GM23338 (cell line): ENCODE measurements around the gene C1QTNF5. TPM values are rescaled to one million over a fixed set of nuclear protein-coding genes. Genes with fewer than 3 reads are reported as not detected.

Source experiments
- ATAC-seq: fragments of 200-7000 bp; cut with Tn5 transposase; 3 replicates; pipeline ENCODE4 v1.9.1; 2020
- DNase-seq: peaks from one replicate; pipeline ENCODE4 v3.0.0-alpha.2; 2015; ENCODE audit warnings: low spot score
- H2AFZ ChIP-seq: fragments of 200-600 bp; sonication (generic); 2 replicates; pipeline ENCODE4 v1.8.0; 2016; ENCODE audit warnings: antibody characterized with exemption, mild to moderate bottlenecking, moderate library complexity
- H3F3A ChIP-seq: fragments of 200-600 bp; sonication (generic); replicated peaks from 2 replicates; pipeline ENCODE4 v1.8.0; 2017; ENCODE audit warnings: antibody characterized with exemption, mixed run types, low read depth
- H3K27ac ChIP-seq: fragments of 200-600 bp; sonication (generic); 2 replicates; pipeline ENCODE4 v1.6.1; 2016; ENCODE audit warnings: low read depth
- H3K27me3 ChIP-seq: fragments of 200-600 bp; sonication (generic); 2 replicates; pipeline ENCODE4 v1.8.0; 2016; ENCODE audit warnings: mild to moderate bottlenecking, mixed run types, moderate library complexity; ENCODE audit not compliant: insufficient read depth
- H3K36me3 ChIP-seq: fragments of 200-600 bp; sonication (generic); 2 replicates; pipeline ENCODE4 v1.8.0; 2016; ENCODE audit warnings: mild to moderate bottlenecking; ENCODE audit not compliant: insufficient read depth
- H3K4me1 ChIP-seq: fragments of 200-600 bp; sonication (generic); 2 replicates; pipeline ENCODE4 v1.8.0; 2016; ENCODE audit warnings: mild to moderate bottlenecking, moderate library complexity; ENCODE audit not compliant: insufficient read depth
- H3K4me2 ChIP-seq: fragments of 200-600 bp; sonication (generic); 2 replicates; pipeline ENCODE4 v1.7.1; 2017; ENCODE audit warnings: mixed run types
- H3K4me3 ChIP-seq: fragments of 200-600 bp; sonication (generic); 2 replicates; pipeline ENCODE4 v1.6.1; 2016; ENCODE audit warnings: mixed run types
- H3K79me2 ChIP-seq: fragments of 200-600 bp; sonication (generic); replicated peaks from 2 replicates; pipeline ENCODE4 v1.8.0; 2017; ENCODE audit warnings: mild to moderate bottlenecking; ENCODE audit not compliant: insufficient read depth
- H3K9me2 ChIP-seq: fragments of 200-600 bp; sonication (generic); 2 replicates; pipeline ENCODE4 v1.8.0; 2017; ENCODE audit not compliant: insufficient read depth
- H4K20me1 ChIP-seq: fragments of 200-600 bp; sonication (generic); replicated peaks from 2 replicates; pipeline ENCODE4 v1.8.0; 2017; ENCODE audit warnings: mild to moderate bottlenecking; ENCODE audit not compliant: insufficient read depth
- H3K27ac Mint-ChIP-seq: 2 replicates; pipeline ENCODE4 v1.8.0; 2020; ENCODE audit warnings: inconsistent platforms, mild to moderate bottlenecking, moderate library complexity, mixed read lengths
- H3K27me3 Mint-ChIP-seq: 3 replicates; pipeline ENCODE4 v1.8.0; 2022; ENCODE audit warnings: low read depth, mild to moderate bottlenecking, moderate library complexity, mixed read lengths, inconsistent platforms; ENCODE audit not compliant: insufficient read depth, poor library complexity
- H3K36me3 Mint-ChIP-seq: 3 replicates; pipeline ENCODE4 v1.8.0; 2021; ENCODE audit warnings: low read depth, mild to moderate bottlenecking, inconsistent platforms, moderate library complexity, mixed read lengths
- H3K4me1 Mint-ChIP-seq: 3 replicates; pipeline ENCODE4 v1.8.0; 2020; ENCODE audit warnings: mild to moderate bottlenecking, inconsistent platforms, mixed read lengths
- H3K4me3 Mint-ChIP-seq: 3 replicates; pipeline ENCODE4 v1.8.0; 2021; ENCODE audit warnings: moderate library complexity, mild to moderate bottlenecking, inconsistent platforms, mixed read lengths
- H3K9me3 Mint-ChIP-seq: 3 replicates; pipeline ENCODE4 v1.8.0; 2020; ENCODE audit warnings: moderate library complexity, mild to moderate bottlenecking, inconsistent platforms, mixed read lengths
- CREB1 ChIP-seq: fragments of 250-450 bp; sonication (Bioruptor Pico); IDR thresholded peaks from 2 replicates; pipeline ENCODE4 v1.5.0; 2020; ENCODE audit warnings: low read depth, mild to moderate bottlenecking, moderate library complexity
- EZH2 ChIP-seq: fragments of 200-600 bp; sonication (generic); IDR thresholded peaks from one replicate; pipeline ENCODE4 v1.8.0; 2017; ENCODE audit warnings: antibody characterized with exemption, mild to moderate bottlenecking, low read depth; ENCODE audit not compliant: unreplicated experiment
- EZH2phosphoT487 ChIP-seq: fragments of 200-600 bp; sonication (generic); IDR thresholded peaks from one replicate; pipeline ENCODE4 v1.8.1; 2018; ENCODE audit warnings: antibody characterized with exemption; ENCODE audit not compliant: unreplicated experiment
- JUNB ChIP-seq: IDR thresholded peaks from one replicate; pipeline ENCODE4 v1.6.1; 2016; ENCODE audit warnings: antibody characterized with exemption; ENCODE audit not compliant: unreplicated experiment
- NANOG ChIP-seq: IDR thresholded peaks from 2 replicates; pipeline ENCODE4 v1.6.1; 2016; ENCODE audit warnings: antibody characterized with exemption, borderline replicate concordance
- POLR2AphosphoS5 ChIP-seq: IDR thresholded peaks from 2 replicates; pipeline ENCODE4 v1.6.1; 2016; ENCODE audit warnings: antibody characterized with exemption, low read depth
- STAT1 ChIP-seq: IDR thresholded peaks from one replicate; pipeline ENCODE4 v1.6.1; 2016; ENCODE audit warnings: antibody characterized with exemption; ENCODE audit not compliant: unreplicated experiment
- ZNF114 ChIP-seq: fragments of 250-450 bp; sonication (Bioruptor Pico); IDR thresholded peaks from 2 replicates; pipeline ENCODE4 v1.5.0; 2020; ENCODE audit warnings: mild to moderate bottlenecking, moderate library complexity
- ZNF331 ChIP-seq: fragments of 250-450 bp; sonication (Bioruptor Pico); IDR thresholded peaks from 2 replicates; pipeline ENCODE4 v1.5.0; 2020; ENCODE audit warnings: low read depth, mild to moderate bottlenecking, moderate library complexity
- polyA plus RNA-seq: library from polyadenylated mRNA; unstranded; fragments of >200 nt; fragmentation: Nextera tagmentation; extraction: Ambion mirVana; gene quantifications from 2 replicates; pipeline ENCODE4 v1.2.1, GENCODE V29; 2016
- total RNA-seq: library from RNA; depleted of rRNA; stranded (reverse); fragments of >200 nt; shearing (Covaris generic); gene quantifications from 2 replicates; pipeline ENCODE4 v1.2.3, GENCODE V29; 2014
- TF ChIP-seq, protein P1 (sequence below): IDR thresholded peaks from one replicate; pipeline ENCODE4 v1.6.1; 2018; ENCODE audit warnings: antibody characterized with exemption; ENCODE audit not compliant: unreplicated experiment
- TF ChIP-seq, protein P2 (sequence below), 2 experiments: fragments of 200-600 bp in 1 of 2; sonication (generic) in 1 of 2; conservative IDR thresholded peaks; 2 replicates each; pipeline versions ENCODE4 v1.5.1 to v1.6.1; 2016 to 2017; ENCODE audit warnings: antibody characterized with exemption in 2 of 2, low read depth in 2 of 2, mild to moderate bottlenecking in 2 of 2, moderate library complexity in 1 of 2
- TF ChIP-seq, protein P3 (sequence below): IDR thresholded peaks from 2 replicates; pipeline ENCODE4 v1.6.1; 2016; ENCODE audit warnings: antibody characterized with exemption
- TF ChIP-seq, protein P4 (sequence below): fragments of 250-450 bp; sonication (Bioruptor Pico); IDR thresholded peaks from 2 replicates; pipeline ENCODE4 v1.5.0; 2020; ENCODE audit warnings: mild to moderate bottlenecking, moderate library complexity

C1QTNF5 gene
- total and polyA plus RNA-seq, 2 experiments from 2014 or later = 1.9 TPM

DNA sequence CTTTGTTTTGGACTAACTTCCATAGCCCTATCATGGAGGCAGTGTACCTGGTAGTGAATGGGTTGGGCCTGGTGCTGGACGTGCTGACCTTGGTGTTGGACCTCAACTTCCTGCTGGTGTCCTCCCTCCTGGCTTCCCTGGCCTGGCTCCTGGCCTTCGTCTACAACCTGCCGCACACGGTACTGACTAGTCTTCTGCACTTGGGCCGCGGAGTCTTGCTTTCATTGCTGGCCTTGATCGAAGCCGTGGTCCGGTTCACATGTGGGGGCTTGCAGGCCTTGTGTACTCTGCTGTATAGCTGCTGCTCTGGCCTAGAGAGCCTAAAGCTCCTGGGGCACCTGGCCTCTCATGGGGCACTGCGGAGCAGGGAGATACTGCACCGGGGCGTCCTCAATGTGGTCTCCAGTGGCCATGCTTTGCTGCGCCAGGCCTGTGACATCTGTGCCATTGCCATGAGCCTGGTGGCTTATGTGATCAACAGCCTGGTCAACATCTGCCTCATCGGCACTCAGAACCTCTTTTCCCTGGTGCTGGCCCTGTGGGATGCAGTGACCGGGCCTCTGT is 5.5 kb downstream of the C1QTNF5 start:
- Mint-ChIP-seq H3K4me3 (peak overlapping the region; percentile 100), H3K27me3 (peaks cover 32% of the 10 kb centered on the region), H3K9me3 (no peaks in the 10 kb centered on the region; the same call in 2 of the 3 replicates), H3K4me1 (peaks cover 50% of the 10 kb centered on the region), H3K27ac (peak overlapping the region; percentile 99), H3K36me3 (peaks cover 16% of the 10 kb centered on the region; the same call in 2 of the 3 replicates)
- H3K4me2 ChIP-seq = peak overlapping the region; percentile 99
- peaks cover 22% of the 10 kb centered on the region for H3K79me2 ChIP-seq
- H3K4me1 ChIP-seq = peaks cover 36% of the 10 kb centered on the region; the same call in 1 of the 2 replicates
- no peaks in the 10 kb centered on the region for H4K20me1 ChIP-seq
- peak overlapping the region; percentile 97 for H3K4me3 ChIP-seq
- peaks cover 16% of the 10 kb centered on the region for H3K27me3 ChIP-seq
- DNase-seq = no peak
- H3K27ac ChIP-seq = peak overlapping the region; percentile 78; the same call in 1 of the 2 replicates
- ATAC-seq = no peak
- TF ChIP-seq, protein P1, sequence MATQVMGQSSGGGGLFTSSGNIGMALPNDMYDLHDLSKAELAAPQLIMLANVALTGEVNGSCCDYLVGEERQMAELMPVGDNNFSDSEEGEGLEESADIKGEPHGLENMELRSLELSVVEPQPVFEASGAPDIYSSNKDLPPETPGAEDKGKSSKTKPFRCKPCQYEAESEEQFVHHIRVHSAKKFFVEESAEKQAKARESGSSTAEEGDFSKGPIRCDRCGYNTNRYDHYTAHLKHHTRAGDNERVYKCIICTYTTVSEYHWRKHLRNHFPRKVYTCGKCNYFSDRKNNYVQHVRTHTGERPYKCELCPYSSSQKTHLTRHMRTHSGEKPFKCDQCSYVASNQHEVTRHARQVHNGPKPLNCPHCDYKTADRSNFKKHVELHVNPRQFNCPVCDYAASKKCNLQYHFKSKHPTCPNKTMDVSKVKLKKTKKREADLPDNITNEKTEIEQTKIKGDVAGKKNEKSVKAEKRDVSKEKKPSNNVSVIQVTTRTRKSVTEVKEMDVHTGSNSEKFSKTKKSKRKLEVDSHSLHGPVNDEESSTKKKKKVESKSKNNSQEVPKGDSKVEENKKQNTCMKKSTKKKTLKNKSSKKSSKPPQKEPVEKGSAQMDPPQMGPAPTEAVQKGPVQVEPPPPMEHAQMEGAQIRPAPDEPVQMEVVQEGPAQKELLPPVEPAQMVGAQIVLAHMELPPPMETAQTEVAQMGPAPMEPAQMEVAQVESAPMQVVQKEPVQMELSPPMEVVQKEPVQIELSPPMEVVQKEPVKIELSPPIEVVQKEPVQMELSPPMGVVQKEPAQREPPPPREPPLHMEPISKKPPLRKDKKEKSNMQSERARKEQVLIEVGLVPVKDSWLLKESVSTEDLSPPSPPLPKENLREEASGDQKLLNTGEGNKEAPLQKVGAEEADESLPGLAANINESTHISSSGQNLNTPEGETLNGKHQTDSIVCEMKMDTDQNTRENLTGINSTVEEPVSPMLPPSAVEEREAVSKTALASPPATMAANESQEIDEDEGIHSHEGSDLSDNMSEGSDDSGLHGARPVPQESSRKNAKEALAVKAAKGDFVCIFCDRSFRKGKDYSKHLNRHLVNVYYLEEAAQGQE = no peak
- TF ChIP-seq POLR2AphosphoS5 (no peak), JUNB (no peak), CREB1 (CRISPR knock-in tag) (no peak), ZNF114 (no peak), STAT1 (no peak), NANOG (no peak), ZNF331 (CRISPR knock-in tag) (no peak), EZH2 (no peak), EZH2phosphoT487 (no peak)
- TF ChIP-seq, protein P2, sequence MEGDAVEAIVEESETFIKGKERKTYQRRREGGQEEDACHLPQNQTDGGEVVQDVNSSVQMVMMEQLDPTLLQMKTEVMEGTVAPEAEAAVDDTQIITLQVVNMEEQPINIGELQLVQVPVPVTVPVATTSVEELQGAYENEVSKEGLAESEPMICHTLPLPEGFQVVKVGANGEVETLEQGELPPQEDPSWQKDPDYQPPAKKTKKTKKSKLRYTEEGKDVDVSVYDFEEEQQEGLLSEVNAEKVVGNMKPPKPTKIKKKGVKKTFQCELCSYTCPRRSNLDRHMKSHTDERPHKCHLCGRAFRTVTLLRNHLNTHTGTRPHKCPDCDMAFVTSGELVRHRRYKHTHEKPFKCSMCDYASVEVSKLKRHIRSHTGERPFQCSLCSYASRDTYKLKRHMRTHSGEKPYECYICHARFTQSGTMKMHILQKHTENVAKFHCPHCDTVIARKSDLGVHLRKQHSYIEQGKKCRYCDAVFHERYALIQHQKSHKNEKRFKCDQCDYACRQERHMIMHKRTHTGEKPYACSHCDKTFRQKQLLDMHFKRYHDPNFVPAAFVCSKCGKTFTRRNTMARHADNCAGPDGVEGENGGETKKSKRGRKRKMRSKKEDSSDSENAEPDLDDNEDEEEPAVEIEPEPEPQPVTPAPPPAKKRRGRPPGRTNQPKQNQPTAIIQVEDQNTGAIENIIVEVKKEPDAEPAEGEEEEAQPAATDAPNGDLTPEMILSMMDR (conservative IDR thresholded peaks at IDR 0.05; ENCODE audit: low read depth in 2 of 2) = no peak
- TF ChIP-seq, protein P3, sequence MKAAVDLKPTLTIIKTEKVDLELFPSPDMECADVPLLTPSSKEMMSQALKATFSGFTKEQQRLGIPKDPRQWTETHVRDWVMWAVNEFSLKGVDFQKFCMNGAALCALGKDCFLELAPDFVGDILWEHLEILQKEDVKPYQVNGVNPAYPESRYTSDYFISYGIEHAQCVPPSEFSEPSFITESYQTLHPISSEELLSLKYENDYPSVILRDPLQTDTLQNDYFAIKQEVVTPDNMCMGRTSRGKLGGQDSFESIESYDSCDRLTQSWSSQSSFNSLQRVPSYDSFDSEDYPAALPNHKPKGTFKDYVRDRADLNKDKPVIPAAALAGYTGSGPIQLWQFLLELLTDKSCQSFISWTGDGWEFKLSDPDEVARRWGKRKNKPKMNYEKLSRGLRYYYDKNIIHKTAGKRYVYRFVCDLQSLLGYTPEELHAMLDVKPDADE = no peak
- TF ChIP-seq, protein P4, sequence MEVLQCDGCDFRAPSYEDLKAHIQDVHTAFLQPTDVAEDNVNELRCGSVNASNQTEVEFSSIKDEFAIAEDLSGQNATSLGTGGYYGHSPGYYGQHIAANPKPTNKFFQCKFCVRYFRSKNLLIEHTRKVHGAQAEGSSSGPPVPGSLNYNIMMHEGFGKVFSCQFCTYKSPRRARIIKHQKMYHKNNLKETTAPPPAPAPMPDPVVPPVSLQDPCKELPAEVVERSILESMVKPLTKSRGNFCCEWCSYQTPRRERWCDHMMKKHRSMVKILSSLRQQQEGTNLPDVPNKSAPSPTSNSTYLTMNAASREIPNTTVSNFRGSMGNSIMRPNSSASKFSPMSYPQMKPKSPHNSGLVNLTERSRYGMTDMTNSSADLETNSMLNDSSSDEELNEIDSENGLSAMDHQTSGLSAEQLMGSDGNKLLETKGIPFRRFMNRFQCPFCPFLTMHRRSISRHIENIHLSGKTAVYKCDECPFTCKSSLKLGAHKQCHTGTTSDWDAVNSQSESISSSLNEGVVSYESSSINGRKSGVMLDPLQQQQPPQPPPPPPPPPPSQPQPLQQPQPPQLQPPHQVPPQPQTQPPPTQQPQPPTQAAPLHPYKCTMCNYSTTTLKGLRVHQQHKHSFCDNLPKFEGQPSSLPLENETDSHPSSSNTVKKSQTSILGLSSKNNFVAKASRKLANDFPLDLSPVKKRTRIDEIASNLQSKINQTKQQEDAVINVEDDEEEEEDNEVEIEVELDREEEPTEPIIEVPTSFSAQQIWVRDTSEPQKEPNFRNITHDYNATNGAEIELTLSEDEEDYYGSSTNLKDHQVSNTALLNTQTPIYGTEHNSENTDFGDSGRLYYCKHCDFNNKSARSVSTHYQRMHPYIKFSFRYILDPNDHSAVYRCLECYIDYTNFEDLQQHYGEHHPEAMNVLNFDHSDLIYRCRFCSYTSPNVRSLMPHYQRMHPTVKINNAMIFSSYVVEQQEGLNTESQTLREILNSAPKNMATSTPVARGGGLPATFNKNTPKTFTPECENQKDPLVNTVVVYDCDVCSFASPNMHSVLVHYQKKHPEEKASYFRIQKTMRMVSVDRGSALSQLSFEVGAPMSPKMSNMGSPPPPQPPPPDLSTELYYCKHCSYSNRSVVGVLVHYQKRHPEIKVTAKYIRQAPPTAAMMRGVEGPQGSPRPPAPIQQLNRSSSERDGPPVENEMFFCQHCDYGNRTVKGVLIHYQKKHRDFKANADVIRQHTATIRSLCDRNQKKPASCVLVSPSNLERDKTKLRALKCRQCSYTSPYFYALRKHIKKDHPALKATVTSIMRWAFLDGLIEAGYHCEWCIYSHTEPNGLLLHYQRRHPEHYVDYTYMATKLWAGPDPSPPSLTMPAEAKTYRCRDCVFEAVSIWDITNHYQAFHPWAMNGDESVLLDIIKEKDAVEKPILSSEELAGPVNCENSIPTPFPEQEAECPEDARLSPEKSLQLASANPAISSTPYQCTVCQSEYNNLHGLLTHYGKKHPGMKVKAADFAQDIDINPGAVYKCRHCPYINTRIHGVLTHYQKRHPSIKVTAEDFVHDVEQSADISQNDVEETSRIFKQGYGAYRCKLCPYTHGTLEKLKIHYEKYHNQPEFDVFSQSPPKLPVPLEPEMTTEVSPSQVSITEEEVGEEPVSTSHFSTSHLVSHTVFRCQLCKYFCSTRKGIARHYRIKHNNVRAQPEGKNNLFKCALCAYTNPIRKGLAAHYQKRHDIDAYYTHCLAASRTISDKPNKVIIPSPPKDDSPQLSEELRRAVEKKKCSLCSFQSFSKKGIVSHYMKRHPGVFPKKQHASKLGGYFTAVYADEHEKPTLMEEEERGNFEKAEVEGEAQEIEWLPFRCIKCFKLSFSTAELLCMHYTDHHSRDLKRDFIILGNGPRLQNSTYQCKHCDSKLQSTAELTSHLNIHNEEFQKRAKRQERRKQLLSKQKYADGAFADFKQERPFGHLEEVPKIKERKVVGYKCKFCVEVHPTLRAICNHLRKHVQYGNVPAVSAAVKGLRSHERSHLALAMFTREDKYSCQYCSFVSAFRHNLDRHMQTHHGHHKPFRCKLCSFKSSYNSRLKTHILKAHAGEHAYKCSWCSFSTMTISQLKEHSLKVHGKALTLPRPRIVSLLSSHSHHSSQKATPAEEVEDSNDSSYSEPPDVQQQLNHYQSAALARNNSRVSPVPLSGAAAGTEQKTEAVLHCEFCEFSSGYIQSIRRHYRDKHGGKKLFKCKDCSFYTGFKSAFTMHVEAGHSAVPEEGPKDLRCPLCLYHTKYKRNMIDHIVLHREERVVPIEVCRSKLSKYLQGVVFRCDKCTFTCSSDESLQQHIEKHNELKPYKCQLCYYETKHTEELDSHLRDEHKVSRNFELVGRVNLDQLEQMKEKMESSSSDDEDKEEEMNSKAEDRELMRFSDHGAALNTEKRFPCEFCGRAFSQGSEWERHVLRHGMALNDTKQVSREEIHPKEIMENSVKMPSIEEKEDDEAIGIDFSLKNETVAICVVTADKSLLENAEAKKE (CRISPR knock-in tag) = no peak
- peaks cover 25% of the 10 kb centered on the region for H3F3A ChIP-seq
- H3K36me3 ChIP-seq = no peaks in the 10 kb centered on the region; the same call in 1 of the 2 replicates
- no peaks in the 10 kb centered on the region for H3K9me2 ChIP-seq
- H2AFZ ChIP-seq = no peak overlapping the region
